DOHH2 (cell line): ENCODE measurements around the gene TEX51.

Experiments
- CTCF ChIP-seq: fragments of 200-600 bp; sonication (generic); IDR thresholded peaks from one replicate; pipeline ENCODE4 v1.5.1; 2014; ENCODE audit warnings: antibody characterized with exemption, mild to moderate bottlenecking, low read depth, low read length; ENCODE audit not compliant: poor library complexity, severe bottlenecking
- EZH2phosphoT487 ChIP-seq: fragments of 200-600 bp; sonication (generic); IDR thresholded peaks from 2 replicates; pipeline ENCODE4 v1.6.1; 2017; ENCODE audit warnings: borderline replicate concordance, mild to moderate bottlenecking, antibody characterized with exemption, low read length, moderate library complexity, mixed read lengths

GRCh38 chr2:126909781-126910180, 11.1 kb downstream of the TEX51 start:
- TF ChIP-seq CTCF (no peak), EZH2phosphoT487 (no peak)
